Right lobe of liver (tissue), 4 donors: Measurements from ENCODE around the gene ABCC9.

ENCODE experiments used
- POLR2A ChIP-seq: fragments of 450-650 bp; IDR thresholded peaks from one replicate; pipeline ENCODE4 v1.6.1; 2017; ENCODE audit warnings: antibody characterized with exemption, mild to moderate bottlenecking
- TF ChIP-seq, protein P1 (sequence below), 4 donors: fragments of 200-600 bp in 3 of 4; fragments of 450-650 bp in 1 of 4; IDR thresholded peaks; one replicate each; pipeline versions ENCODE4 v1.5.1 to v1.8.0; 2016 to 2022; ENCODE audit warnings: antibody characterized with exemption in 4 of 4, mild to moderate bottlenecking in 2 of 4
- donor health status: DM: no; HTN: no; CAD: no.
- donor health status: DM: no; HTN: no; CAD: no.
- donor health status: DM: no; HTN: yes; CAD: no.

DNA sequence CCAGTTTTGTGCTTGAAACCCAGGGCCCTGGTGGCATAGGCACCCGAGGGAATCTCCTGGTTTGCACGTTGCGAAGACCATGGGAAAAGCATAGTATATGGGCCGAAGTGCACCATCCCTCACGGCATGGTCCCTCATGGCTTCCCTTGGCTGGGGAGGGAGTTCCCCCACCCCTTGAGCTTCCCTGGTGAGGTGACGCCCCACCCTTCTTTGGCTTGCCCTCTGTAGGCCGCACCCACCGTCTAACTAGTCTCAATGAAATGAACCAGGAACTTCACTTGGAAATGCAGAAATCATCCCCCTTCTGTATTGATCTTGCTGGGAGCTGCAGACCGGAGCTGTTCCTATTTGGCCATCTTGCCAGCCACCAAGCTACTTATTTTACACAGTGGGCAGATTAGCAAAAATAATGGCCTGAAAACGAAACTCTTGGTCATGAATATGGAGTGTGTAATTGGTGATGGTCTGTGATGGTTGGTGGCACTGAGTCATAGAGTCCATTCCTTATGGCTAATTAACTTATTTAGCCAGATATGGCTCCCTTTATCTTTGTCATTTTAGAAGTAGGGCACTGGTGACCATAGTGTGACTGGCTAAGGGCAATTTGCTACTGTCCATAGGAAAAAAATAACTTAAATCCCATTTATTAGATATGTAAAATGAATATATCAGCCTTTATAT lies 145.4 kb downstream of the ABCC9 start:
- TF ChIP-seq POLR2A, result no peak
- TF ChIP-seq, protein P1, sequence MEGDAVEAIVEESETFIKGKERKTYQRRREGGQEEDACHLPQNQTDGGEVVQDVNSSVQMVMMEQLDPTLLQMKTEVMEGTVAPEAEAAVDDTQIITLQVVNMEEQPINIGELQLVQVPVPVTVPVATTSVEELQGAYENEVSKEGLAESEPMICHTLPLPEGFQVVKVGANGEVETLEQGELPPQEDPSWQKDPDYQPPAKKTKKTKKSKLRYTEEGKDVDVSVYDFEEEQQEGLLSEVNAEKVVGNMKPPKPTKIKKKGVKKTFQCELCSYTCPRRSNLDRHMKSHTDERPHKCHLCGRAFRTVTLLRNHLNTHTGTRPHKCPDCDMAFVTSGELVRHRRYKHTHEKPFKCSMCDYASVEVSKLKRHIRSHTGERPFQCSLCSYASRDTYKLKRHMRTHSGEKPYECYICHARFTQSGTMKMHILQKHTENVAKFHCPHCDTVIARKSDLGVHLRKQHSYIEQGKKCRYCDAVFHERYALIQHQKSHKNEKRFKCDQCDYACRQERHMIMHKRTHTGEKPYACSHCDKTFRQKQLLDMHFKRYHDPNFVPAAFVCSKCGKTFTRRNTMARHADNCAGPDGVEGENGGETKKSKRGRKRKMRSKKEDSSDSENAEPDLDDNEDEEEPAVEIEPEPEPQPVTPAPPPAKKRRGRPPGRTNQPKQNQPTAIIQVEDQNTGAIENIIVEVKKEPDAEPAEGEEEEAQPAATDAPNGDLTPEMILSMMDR (IDR thresholded peaks at IDR 0.05), result no peak
